ENCODE data around the gene CDNF. TPM values are rescaled to one million over a fixed set of nuclear protein-coding genes. Genes with fewer than 3 reads are reported as not detected.

CDNF gene
- total RNA-seq, 1 donor from 2014 or later: 0.79 TPM

DNA sequence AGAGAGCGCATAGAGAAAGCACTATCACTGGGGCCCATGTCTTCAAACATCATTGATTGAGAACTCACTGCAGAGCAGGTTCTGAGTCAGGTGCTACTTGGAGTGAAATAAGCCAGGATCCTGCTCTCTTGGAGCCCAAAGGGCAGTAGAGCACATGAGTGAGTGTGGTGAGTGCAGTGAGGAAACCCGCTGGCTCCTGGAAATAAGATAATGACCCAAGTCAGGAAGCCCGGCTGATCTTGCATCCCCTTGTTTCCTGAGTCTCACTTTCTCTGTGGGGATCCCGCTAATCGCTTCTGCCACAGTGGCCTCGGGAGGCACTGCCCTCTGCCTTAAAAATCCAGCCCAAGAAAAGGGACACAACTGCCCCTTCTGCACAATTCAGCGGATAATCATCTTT is 56.1 kb downstream of the CDNF start:
- no peak for FAIRE-seq

DNA sequence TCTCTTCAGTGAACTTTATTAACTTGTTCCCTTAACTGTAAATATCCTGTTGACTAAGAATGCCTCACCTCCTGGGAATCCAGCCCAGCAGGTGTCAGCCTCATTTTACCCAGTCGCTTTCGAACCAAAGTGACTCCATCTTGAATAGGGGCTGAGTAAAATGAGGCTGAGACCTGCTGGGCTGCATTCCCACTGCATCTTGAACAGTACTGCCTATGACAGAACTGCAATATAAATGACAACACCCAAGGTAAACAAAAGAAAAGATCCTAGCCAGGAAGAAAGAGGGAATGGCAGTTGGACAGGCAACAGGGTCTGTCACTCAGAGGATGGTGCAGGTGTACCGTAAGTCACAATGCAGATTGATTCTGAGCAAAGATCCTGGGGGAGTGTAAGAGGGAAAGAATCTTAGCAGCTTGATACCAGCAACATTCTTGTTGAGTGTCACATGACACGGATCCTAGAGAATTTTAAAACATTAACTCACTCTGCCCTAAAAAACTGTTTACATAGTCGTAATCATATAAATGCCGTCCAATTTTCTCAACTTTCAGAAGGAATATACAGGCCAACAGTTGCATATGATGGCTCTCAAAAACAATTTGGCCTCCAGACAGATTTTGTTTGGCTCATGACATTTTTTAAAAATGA is 58.7 kb downstream of the CDNF start:
- Histone ChIP-seq H3K36me3 (ENCODE audit: control insufficient read depth, insufficient read depth, low read length) (no peaks in the 10 kb centered on the region), H3K4me3 (ENCODE audit: low read depth, low read length) (no peak overlapping the region), H3K27me3 (ENCODE audit: control insufficient read depth, insufficient read depth, low read length) (no peaks in the 10 kb centered on the region)
- no peak for FAIRE-seq
- TF ChIP-seq, protein P1, sequence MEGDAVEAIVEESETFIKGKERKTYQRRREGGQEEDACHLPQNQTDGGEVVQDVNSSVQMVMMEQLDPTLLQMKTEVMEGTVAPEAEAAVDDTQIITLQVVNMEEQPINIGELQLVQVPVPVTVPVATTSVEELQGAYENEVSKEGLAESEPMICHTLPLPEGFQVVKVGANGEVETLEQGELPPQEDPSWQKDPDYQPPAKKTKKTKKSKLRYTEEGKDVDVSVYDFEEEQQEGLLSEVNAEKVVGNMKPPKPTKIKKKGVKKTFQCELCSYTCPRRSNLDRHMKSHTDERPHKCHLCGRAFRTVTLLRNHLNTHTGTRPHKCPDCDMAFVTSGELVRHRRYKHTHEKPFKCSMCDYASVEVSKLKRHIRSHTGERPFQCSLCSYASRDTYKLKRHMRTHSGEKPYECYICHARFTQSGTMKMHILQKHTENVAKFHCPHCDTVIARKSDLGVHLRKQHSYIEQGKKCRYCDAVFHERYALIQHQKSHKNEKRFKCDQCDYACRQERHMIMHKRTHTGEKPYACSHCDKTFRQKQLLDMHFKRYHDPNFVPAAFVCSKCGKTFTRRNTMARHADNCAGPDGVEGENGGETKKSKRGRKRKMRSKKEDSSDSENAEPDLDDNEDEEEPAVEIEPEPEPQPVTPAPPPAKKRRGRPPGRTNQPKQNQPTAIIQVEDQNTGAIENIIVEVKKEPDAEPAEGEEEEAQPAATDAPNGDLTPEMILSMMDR (IDR thresholded peaks at IDR 0.05; ENCODE audit: insufficient read depth, low read length, severe bottlenecking): no peak
- peak; percentile 39 for DNase-seq (ENCODE audit: low read depth)

More for the DNA sequence above, 56.1 kb downstream of the CDNF start:
- no peaks in the 10 kb centered on the region for H3K36me3 ChIP-seq (ENCODE audit: control insufficient read depth, insufficient read depth, low read length)
- TF ChIP-seq, protein P1 (IDR thresholded peaks at IDR 0.05; ENCODE audit: insufficient read depth, low read length, severe bottlenecking): no peak
- H3K4me3 ChIP-seq (ENCODE audit: low read depth, low read length): no peak overlapping the region
- no peak for DNase-seq (ENCODE audit: low read depth)
- H3K27me3 ChIP-seq (ENCODE audit: control insufficient read depth, insufficient read depth, low read length): no peaks in the 10 kb centered on the region

- Histone ChIP-seq H3K27me3 (ENCODE audit: control insufficient read depth, insufficient read depth, low read length) (no peaks in the 10 kb centered on the region), H3K36me3 (ENCODE audit: control insufficient read depth, insufficient read depth, low read length) (no peaks in the 10 kb centered on the region), H3K4me3 (ENCODE audit: low read depth, low read length) (no peak overlapping the region)
- no peak for FAIRE-seq
- DNase-seq (ENCODE audit: low read depth): no peak
- TF ChIP-seq, protein P1 (IDR thresholded peaks at IDR 0.05; ENCODE audit: insufficient read depth, low read length, severe bottlenecking): no peak
Measured at GRCh38 chr10:14776546-14776945, 61.3 kb downstream of the CDNF start.

- TF ChIP-seq, protein P1 (IDR thresholded peaks at IDR 0.05; ENCODE audit: insufficient read depth, low read length, severe bottlenecking): no peak
- FAIRE-seq (no peak), DNase-seq (ENCODE audit: low read depth) (no peak)
- Histone ChIP-seq H3K27me3 (ENCODE audit: control insufficient read depth, insufficient read depth, low read length) (no peaks in the 10 kb centered on the region), H3K36me3 (ENCODE audit: control insufficient read depth, insufficient read depth, low read length) (no peaks in the 10 kb centered on the region), H3K4me3 (ENCODE audit: low read depth, low read length) (no peak overlapping the region)
Measured at GRCh38 chr10:14775656-14776055, 62.2 kb downstream of the CDNF start.

- Histone ChIP-seq H3K27me3 (ENCODE audit: control insufficient read depth, insufficient read depth, low read length) (no peaks in the 10 kb centered on the region), H3K4me3 (ENCODE audit: low read depth, low read length) (no peak within 1 kb of the TSS), H3K36me3 (ENCODE audit: control insufficient read depth, insufficient read depth, low read length) (no peaks in the 10 kb centered on the region)
- FAIRE-seq: no peak
- TF ChIP-seq, protein P1 (IDR thresholded peaks at IDR 0.05; ENCODE audit: insufficient read depth, low read length, severe bottlenecking): no peak
- no peak for DNase-seq (ENCODE audit: low read depth)
Measured at GRCh38 chr10:14774797-14775196, 63.0 kb downstream of the CDNF start, which contains the start of gene FAM107B. FAM107B (minus strand) TSS chr10:14774897; CDS start chr10:14774663, 234 bp downstream.

GRCh38 chr10:14774214-14774580 is 63.6 kb downstream of the CDNF start:
- no peaks in the 10 kb centered on the region for H3K27me3 ChIP-seq (ENCODE audit: control insufficient read depth, insufficient read depth, low read length)
- no peak overlapping the region for H3K4me3 ChIP-seq (ENCODE audit: low read depth, low read length)
- DNase-seq (ENCODE audit: low read depth): no peak
- FAIRE-seq: no peak
- no peaks in the 10 kb centered on the region for H3K36me3 ChIP-seq (ENCODE audit: control insufficient read depth, insufficient read depth, low read length)
- TF ChIP-seq, protein P1 (IDR thresholded peaks at IDR 0.05; ENCODE audit: insufficient read depth, low read length, severe bottlenecking): no peak
